Dedifferentiated amniotic fluid mesenchymal stem cell (primary cell): ENCODE data around the gene SH3PXD2A.

Experiments
- DNase-seq: peaks from one replicate; pipeline ENCODE4 v3.0.0-alpha.2; 2016; ENCODE audit errors: extremely low spot score

Gene SH3PXD2A

DNA sequence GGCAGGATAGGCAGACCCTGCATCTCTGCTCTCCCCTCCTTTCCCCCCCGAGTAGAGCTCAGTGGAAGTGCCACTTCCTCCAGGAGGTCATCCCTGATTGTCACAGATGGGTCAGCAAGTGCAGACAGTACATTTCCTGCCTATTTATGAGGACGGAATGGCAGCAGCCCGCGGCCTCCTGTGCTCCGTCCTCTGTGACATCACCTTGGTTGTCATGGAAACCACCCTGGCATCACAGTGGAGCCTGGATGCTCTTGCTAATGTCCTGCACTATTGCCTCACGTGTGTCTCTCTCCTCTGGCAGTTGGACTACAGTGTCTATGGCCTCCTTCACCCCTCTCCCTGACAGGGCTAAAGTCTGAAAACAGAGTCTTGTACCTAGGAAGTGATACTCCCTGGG is 148.6 kb downstream of the SH3PXD2A start:
- no peak for DNase-seq

DNA sequence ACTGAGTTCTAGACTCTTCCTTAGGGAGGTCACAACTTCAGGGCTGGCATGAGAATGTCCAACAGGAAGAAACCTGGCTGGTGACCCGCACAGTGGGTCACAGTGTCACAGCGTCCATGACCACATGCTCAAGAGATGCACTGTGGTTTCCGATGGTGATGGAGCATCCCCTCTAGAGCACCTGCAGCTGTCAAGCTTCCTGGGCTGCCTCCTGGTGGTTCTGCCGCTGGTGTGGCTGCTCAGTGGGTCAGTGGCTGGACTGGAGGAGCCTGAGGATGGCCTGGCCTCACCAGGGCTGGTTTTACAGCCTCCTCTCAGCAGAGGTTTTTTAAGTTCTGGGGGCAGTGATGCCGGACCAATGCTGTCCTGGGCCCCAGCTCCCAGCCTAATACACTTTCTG is 149.3 kb downstream of the SH3PXD2A start:
- no peak for DNase-seq

DNA sequence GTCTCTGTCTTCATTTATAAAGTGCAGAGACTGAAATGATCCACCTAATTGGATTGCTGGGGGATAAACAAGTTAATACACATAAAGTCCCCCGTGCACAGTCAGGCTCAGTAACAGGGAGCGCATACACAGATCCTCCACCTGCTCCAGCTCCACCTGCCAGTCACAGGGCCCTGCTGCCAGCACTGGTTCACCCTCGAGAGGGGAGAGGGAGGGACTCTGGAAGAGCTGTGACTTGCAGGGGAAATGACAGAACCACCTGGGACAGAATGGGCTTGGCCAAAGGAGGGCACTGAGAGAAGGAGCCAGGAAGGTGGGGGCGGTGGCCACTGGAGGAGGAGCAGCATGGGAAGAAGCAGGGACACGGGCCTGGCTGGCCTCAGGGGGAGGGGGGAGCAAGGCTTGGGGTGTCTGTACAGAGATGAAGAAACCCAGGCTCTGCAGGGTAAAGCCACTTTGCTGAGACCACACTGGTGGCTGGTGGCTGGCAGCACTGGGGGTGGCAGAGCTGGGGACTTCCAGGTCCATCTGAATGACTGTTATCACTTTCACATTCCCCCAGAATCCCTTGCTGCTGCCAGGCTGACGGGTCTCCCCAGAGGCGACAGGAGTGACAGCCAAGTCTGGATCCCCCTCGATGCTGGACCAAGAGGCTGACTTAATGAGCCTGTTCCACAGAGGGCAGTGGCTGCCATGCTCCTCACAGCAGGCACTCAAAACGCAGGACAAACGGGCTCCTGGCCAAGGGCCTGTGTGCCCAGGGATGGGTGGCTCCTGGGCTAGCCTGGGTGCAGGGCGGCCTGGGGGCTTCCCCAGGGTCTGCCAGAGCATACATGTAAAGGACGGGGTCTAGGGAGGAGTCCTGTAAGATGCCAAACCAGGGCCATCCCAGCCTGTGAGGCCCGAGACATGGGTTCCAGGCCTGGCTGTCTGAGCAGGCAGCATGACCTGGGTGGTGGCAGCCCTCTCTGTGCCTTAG is 151.1 kb downstream of the SH3PXD2A start:
- DNase-seq: no peak

DNA sequence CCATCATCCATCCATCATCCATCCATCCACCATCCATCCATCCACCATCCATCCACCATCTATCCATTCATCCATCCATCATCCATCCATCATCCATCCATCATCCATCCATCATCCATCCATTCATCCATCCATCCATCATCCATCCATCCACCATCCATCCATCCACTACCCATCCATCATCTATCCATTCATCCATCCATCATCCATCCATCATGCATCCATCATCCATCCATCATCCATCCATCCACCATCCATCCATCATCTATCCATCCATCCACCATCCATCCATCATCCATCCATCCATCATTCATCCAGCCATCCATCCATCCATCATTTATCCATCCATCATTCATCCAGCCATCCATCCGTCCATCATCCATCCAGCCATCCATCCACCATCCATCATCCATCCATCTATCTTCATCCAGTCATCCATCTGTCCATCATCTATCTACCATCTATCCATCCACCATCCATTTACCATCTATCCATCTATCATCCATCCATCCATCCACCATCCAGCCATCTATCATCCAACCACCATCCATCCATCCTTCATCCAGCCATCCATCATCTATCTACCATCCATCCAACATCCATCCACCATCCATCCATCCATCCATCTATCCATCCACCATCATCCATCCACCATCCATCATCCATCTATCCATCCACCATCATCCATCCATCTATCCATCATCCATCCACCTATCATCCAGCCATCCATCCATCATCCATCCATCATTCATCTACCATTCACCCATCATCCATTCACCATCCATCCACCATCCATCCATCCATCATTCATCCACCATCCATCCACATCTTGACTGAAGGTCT is 153.8 kb downstream of the SH3PXD2A start:
- DNase-seq: no peak

DNA sequence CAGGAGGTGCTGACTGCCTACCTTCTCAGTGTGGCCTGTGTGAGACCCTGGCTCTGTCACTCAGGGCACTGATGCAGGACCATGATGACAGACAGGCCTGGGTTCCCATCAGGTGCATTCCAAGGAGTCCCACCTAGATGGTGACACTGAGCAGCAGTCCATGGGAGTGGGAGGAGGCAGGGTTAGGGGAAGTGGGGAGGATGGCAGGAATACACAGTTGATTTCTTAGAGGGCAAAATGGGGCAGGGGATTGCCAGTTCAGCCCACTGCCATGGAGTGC is 155.0 kb downstream of the SH3PXD2A start:
- no peak for DNase-seq

DNA sequence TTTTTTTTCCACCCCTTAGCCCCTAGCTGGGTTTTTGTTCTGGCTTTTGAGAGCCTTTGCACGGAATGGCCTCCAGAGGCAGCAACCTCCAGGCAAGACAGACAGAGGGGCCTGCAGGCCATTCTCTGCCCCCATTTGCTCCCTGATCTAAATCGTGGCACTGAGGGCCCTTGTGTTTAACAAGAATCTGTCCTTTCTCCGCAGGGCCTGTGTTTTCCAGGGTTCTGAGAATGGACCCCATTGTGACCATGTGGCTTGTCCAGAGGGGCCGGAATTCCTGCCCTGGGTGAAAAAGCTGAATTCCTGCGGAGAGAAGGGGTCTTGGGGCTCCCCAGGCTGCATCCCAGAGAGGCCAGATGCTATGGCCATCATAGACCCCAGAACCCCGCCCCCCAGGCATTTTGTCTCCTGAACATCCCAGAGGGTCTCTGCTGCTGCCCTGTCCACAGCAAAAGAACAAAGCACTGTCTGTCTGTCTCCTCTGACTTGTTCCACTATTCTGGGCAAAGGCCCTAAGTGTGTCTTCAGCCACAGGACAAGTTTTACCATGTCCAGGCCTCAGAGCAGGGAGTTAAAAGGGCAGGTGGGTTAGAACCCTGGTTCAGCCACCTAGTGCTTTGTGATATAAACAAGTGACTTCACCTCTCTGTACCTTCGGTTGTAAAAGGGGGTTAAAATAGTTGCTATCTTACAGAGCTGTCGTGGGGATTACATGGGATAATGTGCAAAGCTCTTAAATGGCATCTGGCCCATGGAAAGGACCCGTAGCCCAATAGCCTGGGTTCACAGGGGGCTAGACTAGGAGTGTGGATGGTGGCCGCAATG is 155.6 kb downstream of the SH3PXD2A start:
- no peak for DNase-seq

DNA sequence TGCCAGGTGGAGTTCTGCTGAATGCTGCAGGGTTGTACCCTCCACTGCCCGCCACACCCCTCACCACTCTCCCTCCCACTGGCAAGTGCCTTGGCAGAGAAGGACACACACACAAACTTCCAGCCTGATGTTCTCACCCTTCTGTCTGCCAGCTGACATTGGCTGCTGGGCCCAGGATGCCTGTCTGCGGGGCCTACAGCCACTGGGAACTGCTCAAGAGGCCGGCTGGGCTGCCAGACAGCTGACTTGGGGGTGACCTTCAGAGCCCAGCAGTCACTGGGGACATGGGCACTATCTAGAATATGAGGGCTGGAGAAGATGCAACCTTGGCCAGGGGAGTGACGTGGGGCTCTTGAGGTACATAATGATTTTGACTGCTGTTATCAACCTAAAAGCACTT is 157.1 kb downstream of the SH3PXD2A start:
- no peak for DNase-seq

DNA sequence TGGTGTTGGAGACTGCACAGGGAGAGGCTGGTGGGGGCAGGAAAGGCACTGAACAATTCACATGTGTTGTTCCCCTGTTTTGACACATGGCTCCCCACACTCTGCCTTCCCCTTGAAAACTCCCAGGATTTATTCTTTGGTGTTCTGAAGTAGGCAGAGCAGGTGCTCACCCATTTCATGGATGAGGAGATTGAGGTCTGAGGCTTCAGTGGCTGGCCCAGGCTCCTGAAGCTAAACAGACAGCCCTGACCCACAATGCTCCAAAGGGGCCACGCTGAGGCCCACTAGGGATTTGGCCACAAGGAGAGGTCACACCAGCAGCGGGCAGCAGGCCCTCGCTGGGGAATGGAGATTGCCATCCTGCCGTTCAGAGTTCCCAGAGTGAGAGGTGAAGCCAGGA is 157.6 kb downstream of the SH3PXD2A start:
- no peak for DNase-seq

DNA sequence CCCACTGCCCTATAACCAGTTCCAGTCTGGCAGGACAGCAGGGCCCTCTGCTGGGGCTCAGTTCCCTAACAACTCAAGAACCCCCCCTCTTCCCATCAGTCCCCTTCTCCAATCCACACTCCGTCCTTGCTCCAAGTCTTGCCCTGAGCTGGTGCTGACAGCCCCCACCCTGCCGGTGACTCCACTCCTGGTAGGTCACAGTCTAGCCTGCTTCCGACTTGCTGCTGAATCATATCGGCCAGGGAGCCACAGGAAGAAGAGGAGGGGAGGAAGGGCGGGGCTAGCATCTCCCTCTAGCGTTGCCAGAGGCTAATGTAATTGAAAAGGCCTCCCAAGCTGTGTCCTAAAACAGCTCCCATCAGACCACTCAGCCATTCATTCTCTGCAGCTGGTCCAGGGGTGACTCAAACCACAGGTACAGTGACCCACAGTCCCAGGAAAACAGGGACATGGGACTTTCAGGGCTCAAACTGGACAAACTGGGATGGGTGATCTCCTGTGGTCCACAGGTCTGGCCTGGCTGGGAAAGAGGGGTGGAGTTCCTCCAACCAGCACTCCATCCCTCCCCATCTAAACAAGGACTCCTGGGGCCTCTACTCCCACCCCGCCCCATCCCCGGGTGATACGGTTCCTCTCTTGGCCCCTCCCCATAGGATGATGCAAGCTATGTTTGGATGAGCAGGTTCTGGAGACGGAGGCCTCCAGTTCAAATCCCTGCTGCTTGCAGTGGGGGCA is 158.8 kb downstream of the SH3PXD2A start:
- DNase-seq: peak; percentile 82

DNA sequence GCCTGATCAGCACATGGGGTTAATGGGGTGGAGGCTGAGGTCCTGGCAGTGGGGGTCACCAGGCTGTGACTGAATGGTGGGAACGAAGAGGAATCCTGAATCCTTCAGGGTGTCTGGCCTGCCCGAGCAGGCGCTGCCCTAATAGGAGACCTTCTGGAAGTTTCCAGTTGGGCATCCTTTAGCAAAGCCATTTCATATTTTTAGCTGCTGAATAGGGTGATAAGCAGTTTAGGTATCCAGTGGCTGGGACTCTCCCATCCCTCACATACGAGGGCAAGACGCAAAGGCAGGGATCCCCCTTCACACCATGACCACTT is 159.3 kb downstream of the SH3PXD2A start:
- DNase-seq: no peak

DNA sequence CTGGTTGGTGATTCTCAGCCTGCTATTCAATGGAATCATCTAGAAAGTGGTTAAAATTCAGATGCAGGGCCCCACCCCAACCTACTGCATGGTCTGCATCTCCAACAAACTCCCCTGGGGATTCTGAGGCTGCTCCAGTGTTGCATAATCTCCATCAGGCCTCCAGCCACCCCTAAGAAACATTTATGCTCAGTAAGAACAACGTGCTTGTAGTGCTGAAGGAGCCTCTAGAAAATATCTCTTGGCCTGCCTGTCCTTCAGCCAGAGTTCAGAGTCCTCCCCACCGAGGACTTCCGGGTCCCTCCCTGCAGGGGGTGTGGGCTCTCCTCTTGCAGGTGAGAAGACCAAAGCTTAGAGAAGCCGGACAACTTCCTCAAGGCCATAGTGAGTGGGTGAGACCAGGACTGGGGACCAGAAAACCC is 159.8 kb downstream of the SH3PXD2A start:
- no peak for DNase-seq

DNA sequence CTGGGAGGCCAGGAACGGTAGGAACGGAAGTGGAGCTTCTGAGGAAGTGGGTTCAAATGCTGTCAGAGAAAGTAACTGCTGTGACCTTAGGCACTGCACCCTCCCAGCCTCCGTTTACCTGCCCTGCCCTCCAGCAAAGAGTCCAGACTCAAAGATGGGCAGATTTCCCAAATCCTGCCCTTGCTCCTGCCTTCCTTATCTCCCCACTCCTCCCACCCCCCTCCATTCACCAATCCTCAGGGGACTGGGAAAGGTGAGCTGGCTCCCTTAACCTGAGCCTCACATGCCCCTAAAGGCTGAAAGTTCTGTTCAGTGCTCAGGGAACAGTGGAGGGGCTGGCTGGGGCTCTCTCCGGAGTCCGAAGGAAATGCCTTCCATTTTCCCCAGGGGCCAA is 161.6 kb downstream of the SH3PXD2A start:
- DNase-seq: no peak

DNA sequence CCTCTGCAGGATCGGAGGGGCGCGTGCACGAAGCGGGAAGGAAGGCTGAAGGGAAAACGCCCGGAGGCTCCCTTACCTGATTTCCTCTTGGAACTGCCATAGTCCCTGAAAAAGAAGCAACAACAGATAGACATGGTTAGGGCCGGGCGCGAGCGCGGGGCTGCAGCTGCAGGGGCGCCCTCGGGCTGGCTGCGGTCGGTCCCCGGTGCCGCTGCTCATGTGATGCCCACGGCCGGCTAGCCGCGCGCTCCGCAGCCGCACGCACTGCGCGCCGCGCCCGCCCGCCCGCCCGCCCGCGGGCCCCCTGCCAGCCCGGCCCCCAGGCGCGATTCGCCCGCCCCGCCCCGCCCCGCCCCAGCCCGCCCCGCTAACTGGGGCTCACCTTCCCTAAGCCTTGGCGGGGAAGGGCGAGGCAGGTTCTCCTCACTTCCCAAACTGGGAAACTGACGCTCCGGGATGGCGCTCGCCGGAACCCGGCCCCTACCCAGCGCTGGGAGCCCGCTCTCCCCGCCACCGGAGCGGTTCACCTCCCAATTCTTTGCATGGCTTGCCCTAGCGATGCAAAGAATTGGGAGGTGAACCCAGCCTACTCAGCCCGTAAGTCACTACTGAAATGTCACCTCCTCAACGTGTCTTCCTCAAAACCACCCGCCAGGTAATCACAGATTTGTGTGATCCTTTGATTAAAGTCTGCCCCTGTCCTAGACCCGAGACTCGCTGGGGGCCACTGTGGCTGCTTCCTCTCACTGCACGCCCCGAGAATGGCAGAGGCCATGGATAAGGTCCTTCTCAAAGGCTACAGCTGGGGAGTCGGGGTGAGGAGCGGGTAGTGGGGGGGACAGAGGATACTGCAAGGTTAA is 162.2 kb downstream of the SH3PXD2A start:
- no peak for DNase-seq

DNA sequence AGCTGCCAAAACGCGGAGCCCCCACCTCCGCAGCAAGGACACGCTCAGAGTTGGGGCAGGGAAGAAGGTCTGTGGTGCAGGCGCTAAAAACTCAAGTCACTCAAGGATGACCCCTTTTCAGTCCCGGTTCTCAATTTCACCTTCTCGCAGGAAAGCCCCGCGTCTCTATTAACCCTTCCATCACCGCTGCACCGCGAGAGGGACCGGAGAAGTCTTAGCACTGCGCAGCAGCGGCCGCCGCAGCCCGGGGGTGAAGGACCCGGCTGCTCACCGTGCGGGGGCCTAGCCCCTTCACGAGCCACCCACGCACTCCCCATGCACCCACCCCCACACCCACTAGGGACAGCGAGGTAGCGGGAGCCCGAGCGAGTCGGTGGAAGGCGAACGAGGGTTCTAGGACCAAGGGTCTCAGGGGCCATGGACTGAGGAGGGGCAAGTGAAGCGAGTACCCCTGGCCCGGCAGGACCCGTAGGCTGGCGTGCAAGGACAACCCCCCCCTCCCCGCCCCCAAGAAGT is 162.9 kb downstream of the SH3PXD2A start:
- DNase-seq: no peak

DNA sequence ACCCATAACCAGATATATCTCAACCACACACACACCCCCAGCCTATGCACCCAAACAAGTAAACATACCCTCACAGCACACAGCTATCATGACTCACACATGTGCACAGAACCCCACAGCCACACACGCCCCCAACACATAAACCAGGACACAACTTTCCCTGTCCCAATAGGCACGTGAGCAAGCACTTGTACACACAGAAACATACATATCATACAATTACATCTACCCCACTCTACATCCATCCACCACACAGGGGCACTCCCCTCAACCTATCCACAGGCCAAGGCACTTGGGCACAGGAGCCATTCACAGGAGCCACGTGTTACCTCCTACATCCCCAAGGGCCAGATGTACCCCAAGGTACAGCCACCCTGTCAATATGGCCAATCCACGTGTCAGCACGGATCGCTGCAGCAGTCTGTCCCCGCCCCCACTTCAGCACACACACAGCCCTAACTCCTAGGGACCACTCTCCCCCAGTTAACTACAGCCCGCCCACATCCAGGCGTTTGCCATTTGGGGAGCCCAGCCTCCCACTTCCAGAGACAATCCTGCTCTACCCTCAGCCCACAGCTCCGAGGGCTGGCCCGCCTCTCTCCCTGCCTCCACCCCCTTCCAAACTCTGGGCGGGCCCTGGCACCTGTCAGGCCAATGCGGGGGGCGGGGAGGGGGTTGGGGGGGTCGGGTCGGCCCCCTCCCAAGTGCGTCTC is 163.5 kb downstream of the SH3PXD2A start:
- no peak for DNase-seq

DNA sequence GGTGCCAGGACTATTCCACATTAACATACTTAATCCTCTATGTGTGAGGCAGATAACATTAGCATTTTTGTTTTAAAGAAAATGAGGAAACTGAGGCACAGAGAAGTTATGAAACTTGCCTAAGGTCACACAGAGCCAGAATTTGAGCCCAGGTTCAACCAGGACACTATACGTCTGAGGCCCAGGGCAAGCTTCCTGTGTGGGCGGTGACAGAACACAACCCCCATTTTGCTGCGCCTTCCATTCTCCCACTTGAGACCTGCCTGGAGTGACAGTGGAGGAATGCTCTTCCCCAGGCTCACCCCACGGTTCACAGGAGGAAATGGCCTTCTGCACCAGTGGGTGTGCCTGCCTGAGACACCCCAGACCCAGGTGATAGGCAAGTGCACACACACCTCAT is 164.1 kb downstream of the SH3PXD2A start:
- DNase-seq: no peak

DNA sequence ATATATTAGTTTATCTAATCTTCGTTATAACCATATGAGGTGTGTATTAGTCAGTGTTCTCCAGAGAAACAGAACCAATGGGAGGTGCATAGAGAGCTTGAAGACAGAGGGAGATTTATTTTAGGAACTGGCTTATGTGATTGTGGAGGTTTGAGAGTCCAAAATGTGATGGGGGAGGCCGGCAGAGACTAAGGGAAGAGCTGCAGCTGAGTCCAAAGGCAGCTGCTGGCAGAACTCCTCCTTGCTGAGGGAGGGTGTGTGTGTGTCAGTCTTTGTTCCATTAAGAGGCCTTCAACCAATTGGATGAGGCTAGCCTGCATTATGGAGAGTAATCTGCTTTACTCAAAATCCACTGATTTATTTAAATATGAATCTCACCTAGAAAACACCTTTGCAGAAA is 165.1 kb downstream of the SH3PXD2A start:
- DNase-seq: no peak

DNA sequence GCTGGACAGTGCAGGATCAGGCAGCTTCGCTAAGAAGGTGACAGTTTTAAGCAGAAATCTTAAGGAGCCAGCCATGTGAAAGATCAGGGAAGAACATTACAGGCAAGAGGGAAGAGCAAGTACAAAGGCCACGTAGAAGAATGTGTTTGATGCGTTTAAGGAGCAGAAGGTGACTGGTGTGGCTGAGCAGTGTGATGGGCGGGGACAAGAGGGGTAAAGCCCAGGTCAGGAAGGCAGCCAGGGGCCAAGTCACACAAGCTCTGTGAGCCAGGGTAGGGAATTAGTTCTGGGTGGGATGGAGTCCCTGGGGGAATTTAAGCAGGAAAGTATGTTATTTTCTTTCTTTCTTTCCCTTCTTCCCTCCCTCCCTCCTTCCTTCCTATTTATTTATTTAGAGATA is 166.9 kb downstream of the SH3PXD2A start:
- DNase-seq: no peak

DNA sequence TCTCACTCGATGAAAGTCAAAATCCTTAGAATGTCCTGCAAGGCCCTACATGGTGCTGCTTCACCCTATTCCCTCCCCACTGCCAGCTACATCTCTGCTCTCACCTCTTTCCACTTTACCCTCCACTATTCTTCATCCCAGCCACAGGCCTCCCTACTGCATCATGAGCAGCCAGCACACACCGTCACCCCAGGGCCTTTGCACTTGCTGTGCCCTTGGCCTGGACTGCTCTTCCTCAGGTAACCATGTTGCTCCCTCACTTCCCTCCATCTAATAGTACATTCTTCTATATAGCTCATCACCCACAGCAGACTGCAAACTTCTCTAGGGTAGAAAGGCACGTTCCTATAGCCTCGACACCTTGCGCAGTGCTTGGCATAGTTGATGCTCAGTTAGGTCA is 167.7 kb downstream of the SH3PXD2A start:
- DNase-seq: no peak

DNA sequence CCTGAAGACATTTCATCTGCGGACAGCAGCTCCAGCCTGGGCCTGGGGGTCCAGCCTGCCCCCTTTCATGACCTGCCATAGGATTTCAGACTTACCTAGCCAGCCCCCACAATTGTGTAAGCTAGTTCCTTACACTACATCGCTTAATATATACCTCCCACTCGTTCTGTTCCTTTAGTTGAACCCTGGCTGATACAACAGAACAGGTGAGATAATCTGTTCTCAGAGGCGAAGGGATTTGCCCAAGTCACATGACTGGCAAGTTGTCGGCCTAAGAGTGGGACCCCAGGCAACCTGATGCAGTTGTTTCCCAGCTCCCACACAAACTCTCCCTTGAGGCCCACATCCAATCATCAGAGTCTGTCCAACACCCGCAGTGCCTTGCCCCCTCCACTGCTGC is 168.2 kb downstream of the SH3PXD2A start:
- DNase-seq: no peak
